ENCODE measurements around the gene FAM3D.
A peak's percentile ranks its signal among the peaks of the same experiment; 100 is the strongest.
"Not testable (repeated sequence)": the region's sequence is repeated elsewhere in the genome, so short reads cannot be mapped to it uniquely, and the experiment has no call there.

The FAM3D gene, protein sequence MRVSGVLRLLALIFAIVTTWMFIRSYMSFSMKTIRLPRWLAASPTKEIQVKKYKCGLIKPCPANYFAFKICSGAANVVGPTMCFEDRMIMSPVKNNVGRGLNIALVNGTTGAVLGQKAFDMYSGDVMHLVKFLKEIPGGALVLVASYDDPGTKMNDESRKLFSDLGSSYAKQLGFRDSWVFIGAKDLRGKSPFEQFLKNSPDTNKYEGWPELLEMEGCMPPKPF

GRCh38 chr3:58666683-58667082 is at the start of gene FAM3D:
Gene FAM3D, minus strand, starts transcription at chr3:58666774. Its CDS starts 11,211 bp downstream, at chr3:58655563.
- DNase-seq, result peak; percentile 19 to 28

DNA sequence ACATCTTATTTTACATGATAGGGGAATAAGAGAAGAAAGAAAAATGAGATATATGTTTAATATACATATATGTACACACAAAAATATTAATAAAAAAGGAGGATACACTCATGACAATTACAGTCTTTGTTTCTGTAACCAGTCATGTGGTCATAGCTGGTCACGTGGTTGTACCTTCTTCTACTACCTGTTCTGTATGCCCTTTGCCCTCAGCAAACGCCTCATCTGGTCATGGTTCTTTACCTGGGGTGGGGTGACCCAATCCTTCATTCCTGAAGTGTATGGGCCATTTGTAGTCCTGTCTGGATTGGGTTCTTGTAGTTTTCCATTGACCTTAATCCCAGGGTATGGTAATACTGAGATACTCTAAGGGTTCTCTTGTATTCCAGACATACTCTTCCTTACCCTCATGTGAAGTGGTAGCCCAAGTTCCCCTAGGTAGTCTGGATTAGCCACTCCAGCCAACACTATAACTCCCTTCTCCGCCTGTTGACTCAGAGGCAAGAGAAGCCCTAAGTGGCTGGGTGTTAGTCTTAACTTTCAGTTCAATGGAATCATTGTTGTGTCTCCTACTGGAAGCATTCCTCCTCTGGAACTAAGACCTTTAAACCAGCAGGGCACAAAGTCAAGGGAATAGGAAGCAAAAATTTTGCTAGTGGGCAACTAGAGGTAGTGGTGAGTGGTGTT is 47.3 kb upstream of the FAM3D start:
- DNase-seq, result no peak

DNA sequence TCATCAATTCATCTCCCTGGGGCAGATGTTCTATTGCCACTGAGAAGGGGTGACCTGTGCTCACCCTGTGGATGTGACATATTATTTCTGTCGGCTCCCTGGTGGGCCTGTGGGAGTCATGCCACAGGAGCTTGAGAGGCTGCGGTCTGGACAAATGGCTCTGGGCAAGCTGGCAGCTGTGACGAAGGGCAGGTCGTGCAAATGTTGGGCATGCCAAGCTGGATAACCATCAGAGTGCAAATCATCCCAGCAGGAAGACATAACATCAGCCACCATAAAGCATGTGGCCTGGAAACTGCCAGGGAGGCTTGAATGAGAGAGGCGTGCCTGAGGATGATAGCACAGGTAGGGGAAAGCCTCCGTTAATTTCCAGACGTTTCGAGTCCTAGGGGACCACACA is 45.3 kb upstream of the FAM3D start:
- DNase-seq, result no peak

DNA sequence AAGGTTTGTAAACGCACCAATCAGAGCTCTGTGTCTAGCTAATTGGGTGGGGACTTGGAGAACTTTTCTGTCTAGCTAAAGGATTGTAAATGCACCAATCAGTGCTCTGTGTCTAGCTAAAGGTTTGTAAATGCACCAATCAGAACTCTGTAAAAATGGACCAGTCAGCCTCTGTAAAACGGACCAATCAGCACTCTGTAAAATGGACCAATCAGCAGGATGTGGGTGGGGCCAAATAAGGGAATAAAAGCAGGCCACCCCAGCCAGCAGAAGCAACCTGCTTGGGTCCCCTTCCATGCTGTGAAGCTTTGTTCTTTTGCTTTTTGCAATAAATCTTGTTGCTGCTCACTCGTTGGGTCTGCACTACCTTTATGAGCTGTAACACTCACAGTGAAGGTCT is 42.4 kb upstream of the FAM3D start:
- not testable (repeated sequence) for DNase-seq

- DNase-seq, result no peak
Measured at GRCh38 chr3:58708116-58708791, 41.7 kb upstream of the FAM3D start.

DNA sequence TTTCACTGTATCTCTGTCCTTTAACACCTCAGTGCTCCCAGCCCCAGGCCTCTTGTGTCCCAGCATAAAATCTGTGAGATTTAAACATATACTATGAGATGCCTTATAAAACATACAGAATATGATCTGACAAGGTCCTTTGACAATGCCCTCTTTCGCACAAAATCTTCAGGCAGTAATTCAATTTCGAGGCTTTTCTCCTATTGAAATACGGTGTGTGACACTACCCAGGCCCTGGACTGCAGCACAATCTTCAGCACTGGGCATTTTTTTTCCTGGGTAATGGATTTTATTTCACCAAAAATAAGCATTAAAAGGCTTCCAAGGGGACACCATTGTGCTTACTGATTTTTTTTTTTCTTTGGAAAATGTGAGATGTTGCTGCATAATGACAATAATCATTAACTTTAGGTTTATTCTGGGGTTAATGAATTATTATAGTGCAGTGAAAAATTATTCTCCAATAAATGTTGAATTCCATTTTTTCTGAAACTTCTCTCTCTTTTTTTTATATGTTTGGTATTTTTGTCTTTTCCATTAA is 40.9 kb upstream of the FAM3D start:
- no peak for DNase-seq

DNA sequence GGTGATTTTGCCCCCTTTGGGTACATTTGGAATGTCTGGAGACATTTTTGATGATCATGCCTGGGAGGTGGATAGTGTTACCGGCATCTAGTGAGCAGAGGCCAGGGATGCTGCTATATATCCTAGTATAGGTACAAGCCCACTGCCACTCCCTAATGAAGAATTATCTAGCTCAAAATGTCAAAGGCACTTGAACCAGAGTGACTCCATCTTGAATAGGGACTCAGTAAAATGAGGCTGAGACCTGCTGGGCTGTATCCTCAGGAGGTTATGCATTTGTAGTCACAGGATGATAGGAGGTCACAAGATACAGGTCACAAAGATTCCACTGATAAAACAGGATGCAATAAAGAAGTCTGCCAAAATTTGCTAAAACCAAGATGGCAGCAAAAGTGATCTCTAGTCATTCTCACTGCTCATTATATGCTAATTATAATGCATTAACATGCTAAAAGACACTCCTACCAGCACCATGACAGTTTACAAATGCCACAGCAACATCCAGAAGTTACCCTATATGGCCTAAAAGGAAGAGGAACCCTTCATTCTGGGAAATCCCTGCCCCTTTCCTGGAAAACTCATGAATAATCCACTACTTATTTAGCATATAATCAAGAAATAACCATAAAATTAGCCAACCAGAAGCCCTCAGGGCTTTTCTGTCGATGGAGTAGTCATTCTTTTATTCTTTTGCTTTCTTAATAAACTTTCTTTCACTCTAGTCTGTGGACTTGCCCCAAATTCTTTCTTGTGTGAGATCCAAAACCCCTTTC is 40.0 kb upstream of the FAM3D start:
- no peak for DNase-seq

- DNase-seq, result no peak
Measured at GRCh38 chr3:58704745-58705144, 38.2 kb upstream of the FAM3D start.

DNA sequence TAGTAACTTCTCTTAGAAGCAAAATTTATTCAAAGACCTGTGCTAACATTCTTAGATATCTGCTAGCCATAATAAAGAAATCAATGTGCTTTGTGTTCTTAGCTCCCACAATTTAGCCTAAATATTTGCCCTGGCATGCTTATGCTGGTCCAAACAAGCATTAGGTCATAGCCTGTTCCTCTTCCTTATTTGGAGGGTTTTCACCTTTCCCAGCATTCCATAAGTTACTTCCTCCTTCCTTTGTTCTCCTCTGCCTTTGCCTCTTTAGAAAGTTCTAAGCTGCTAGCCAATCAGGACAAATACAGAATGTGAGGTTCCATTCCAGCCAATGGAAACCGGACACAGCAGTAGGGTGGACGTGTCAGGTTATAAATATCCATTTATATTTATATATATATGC is 37.7 kb upstream of the FAM3D start:
- DNase-seq, result not testable (repeated sequence)

GRCh38 chr3:58698246-58698645 is 31.7 kb upstream of the FAM3D start:
- no peak for DNase-seq

- no peak for DNase-seq
Measured at GRCh38 chr3:58697561-58697960, 31.0 kb upstream of the FAM3D start.

- not testable (repeated sequence) for DNase-seq
Measured at GRCh38 chr3:58696813-58697212, 30.2 kb upstream of the FAM3D start.

GRCh38 chr3:58696093-58696492 is 29.5 kb upstream of the FAM3D start:
- DNase-seq, result no peak

GRCh38 chr3:58695284-58695683 is 28.7 kb upstream of the FAM3D start:
- not testable (repeated sequence) for DNase-seq

GRCh38 chr3:58693940-58694850 is 27.6 kb upstream of the FAM3D start:
- DNase-seq, result no peak

DNA sequence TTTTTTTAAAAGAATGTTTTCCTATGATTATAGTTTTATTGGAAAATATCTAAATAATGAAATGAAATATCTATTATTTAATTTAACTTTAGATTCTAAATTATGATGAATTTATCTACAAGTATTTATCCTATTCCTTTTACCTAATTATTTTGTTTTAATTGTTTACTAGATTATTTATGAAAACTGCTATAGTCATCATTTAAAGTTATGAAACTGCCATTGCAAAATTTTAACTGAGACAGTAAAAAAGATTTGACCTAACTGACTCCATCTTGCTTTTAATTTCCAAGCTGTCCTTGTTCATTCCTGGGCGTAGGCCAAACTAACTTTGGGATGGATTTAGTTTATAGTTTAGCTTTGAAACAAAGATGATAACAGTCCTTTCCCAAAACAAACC is 25.9 kb upstream of the FAM3D start:
- DNase-seq, result no peak

GRCh38 chr3:58691997-58692396 is 25.4 kb upstream of the FAM3D start:
- DNase-seq, result no peak

- no peak for DNase-seq
Measured at GRCh38 chr3:58690490-58690889, 23.9 kb upstream of the FAM3D start.

- DNase-seq, result no peak
Measured at GRCh38 chr3:58688574-58688973, 22.0 kb upstream of the FAM3D start.

- DNase-seq, result no peak
Measured at GRCh38 chr3:58686847-58687246, 20.3 kb upstream of the FAM3D start.

DNA sequence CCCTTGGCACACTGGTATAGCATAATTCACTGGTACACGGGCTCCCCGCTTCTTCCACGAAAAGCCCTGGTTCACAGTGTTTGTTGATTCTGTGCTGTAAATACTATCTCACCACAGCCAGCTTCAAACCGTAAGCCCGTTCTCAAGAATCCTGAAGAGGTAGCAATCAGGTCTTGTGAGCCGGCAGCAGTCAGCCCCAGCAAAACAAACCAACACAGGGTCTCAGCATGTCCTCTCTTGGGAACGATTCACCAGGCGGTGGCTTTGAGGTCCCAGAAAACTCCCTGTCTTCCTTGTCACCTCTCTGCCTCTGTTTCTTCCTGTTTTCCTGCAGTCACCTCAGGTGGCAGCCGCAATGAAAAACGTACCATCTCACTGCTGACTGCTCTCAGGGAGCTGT is 19.1 kb upstream of the FAM3D start:
- DNase-seq, result no peak

DNA sequence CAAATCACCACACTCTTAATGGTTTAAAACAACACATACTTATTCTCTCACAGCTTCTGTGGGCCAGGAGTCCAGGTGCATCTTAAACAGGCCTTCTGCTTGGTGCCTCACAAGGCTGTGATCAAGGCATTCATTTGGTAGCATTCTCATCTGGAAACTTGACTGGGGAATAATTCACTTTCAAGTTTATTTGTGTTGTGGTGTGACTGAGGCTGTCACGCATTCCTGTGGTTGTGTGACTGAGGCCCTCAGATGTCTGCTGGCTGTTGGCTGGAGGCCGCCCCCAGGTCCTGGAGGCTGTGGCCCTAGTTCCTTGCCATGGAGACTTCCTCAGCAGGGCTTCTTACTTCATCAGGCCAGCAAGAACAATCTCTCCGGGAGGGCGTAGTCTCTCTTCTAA is 16.9 kb upstream of the FAM3D start:
- DNase-seq, result no peak
